IPS-20b (cell line): ENCODE data around the gene HOXD9.

Experiments used
- H3K27ac ChIP-seq: one replicate; pipeline ENCODE4 v1.5.1; 2013; ENCODE audit warnings: low read length
- H3K27me3 ChIP-seq: 2 replicates; pipeline ENCODE4 v1.6.1; 2013; ENCODE audit warnings: mild to moderate bottlenecking, low read length, inconsistent platforms; ENCODE audit not compliant: insufficient read depth
- H3K36me3 ChIP-seq: 2 replicates; pipeline ENCODE4 v1.6.1; 2013; ENCODE audit warnings: low read depth, mild to moderate bottlenecking, inconsistent platforms, low read length, moderate library complexity; ENCODE audit not compliant: insufficient read depth
- H3K4me1 ChIP-seq: 2 replicates; pipeline ENCODE4 v1.6.1; 2013; ENCODE audit warnings: mild to moderate bottlenecking, control low read depth, inconsistent platforms, low read length, moderate library complexity; ENCODE audit not compliant: insufficient read depth
- H3K4me3 ChIP-seq: 2 replicates; pipeline ENCODE4 v1.5.1; 2013; ENCODE audit warnings: mild to moderate bottlenecking, low read length, inconsistent platforms
- H3K9ac ChIP-seq: 2 replicates; pipeline ENCODE4 v1.6.1; 2013; ENCODE audit warnings: low read depth, mild to moderate bottlenecking, inconsistent platforms, low read length, moderate library complexity
- H3K9me3 ChIP-seq: 2 replicates; pipeline ENCODE4 v1.6.1; 2013; ENCODE audit warnings: mild to moderate bottlenecking, low read depth, low read length, inconsistent platforms; ENCODE audit not compliant: insufficient read depth

The HOXD9 gene

DNA sequence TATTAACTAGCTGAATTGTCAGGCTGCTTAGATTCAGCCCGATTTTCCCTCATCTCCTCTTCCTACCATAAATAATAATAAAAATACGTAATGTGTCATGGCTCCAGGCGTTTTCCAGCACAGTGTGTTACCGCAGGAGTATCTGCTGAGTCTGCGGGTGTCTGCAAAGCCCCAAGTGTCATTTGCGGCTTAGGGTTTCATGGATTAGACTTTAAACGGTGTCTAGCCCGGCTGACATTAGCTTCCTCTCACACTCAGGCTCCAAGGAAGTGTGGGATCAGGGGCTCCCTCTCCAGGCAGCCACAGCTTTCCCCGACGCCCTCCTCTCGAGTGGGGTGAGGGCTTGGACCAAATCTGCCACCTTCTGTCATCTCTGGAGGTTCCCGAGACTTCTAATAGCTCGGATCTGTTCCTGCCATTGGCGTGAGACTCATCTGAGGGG lies 51.9 kb downstream of the HOXD9 start:
- no peaks in the 10 kb centered on the region for H3K36me3 ChIP-seq
- peaks cover 4% of the 10 kb centered on the region; the same call in 1 of the 2 replicates for H3K9me3 ChIP-seq
- H3K4me1 ChIP-seq = peaks cover 20% of the 10 kb centered on the region; the same call in 1 of the 2 replicates
- H3K27me3 ChIP-seq = peaks cover 100% of the 10 kb centered on the region
- H3K27ac ChIP-seq = no peak overlapping the region
- H3K4me3 ChIP-seq = peak overlapping the region; percentile 50; the same call in 1 of the 2 replicates
- no peak overlapping the region for H3K9ac ChIP-seq
